ENCODE data around the gene ASTN2. TPM values are rescaled to one million over a fixed set of nuclear protein-coding genes. Genes with fewer than 3 reads are reported as not detected.

ASTN2 gene
- total RNA-seq, 2 experiments from 2014 or later = 3.9 TPM

- no peaks in the 10 kb centered on the region for H3K9me3 Mint-ChIP-seq
- no peak overlapping the region for H3K27ac Mint-ChIP-seq
- H3K27me3 Mint-ChIP-seq = no peaks in the 10 kb centered on the region
- H3K4me3 Mint-ChIP-seq = no peak overlapping the region
- peaks cover 8% of the 10 kb centered on the region for H3K36me3 Mint-ChIP-seq
- DNase-seq = no peak
- no peaks in the 10 kb centered on the region for H3K4me1 Mint-ChIP-seq
Observed at GRCh38 chr9:116404228-116404627, 1010.6 kb downstream of the ASTN2 start.

- no peaks in the 10 kb centered on the region for H3K9me3 Mint-ChIP-seq
- no peaks in the 10 kb centered on the region for H3K4me1 Mint-ChIP-seq
- H3K4me3 Mint-ChIP-seq = no peak overlapping the region
- H3K27ac Mint-ChIP-seq = no peak overlapping the region
- no peak for DNase-seq
- H3K27me3 Mint-ChIP-seq = no peaks in the 10 kb centered on the region
- H3K36me3 Mint-ChIP-seq = peaks cover 5% of the 10 kb centered on the region
Observed at GRCh38 chr9:116403171-116403570, 1011.7 kb downstream of the ASTN2 start.

GRCh38 chr9:116395699-116396037 lies 1019.2 kb downstream of the ASTN2 start:
- Mint-ChIP-seq H3K36me3 (no peaks in the 10 kb centered on the region), H3K27ac (no peak overlapping the region), H3K4me1 (no peaks in the 10 kb centered on the region), H3K9me3 (no peaks in the 10 kb centered on the region), H3K27me3 (no peaks in the 10 kb centered on the region), H3K4me3 (no peak overlapping the region)
- no peak for DNase-seq

GRCh38 chr9:116394894-116395698 lies 1019.8 kb downstream of the ASTN2 start:
- Mint-ChIP-seq H3K36me3 (no peaks in the 10 kb centered on the region), H3K27ac (no peak overlapping the region), H3K4me3 (no peak overlapping the region), H3K9me3 (no peaks in the 10 kb centered on the region), H3K4me1 (no peaks in the 10 kb centered on the region), H3K27me3 (no peaks in the 10 kb centered on the region)
- no peak for DNase-seq

DNA sequence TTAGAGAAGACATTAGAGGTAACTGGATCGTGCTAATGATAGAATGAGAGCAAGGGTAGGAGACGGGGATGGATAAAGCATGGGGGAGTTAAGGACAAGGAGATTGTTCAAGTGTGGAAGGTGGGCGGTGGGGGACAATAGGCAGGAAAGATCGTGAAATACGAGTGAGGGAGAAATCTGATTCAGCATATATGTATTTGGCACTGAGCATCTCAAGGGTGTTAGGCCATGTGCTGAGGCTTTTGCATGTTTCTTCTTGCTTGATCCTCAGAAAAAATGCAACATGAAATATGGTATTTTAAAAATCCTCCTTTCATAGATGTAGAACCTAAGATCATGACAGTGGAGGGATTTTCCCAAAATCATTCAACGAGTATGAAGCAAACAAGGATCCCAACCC lies 1020.8 kb downstream of the ASTN2 start:
- Mint-ChIP-seq H3K36me3 (no peaks in the 10 kb centered on the region), H3K4me1 (no peaks in the 10 kb centered on the region), H3K9me3 (no peaks in the 10 kb centered on the region), H3K27ac (no peak overlapping the region), H3K27me3 (no peaks in the 10 kb centered on the region), H3K4me3 (no peak overlapping the region)
- DNase-seq = no peak

DNA sequence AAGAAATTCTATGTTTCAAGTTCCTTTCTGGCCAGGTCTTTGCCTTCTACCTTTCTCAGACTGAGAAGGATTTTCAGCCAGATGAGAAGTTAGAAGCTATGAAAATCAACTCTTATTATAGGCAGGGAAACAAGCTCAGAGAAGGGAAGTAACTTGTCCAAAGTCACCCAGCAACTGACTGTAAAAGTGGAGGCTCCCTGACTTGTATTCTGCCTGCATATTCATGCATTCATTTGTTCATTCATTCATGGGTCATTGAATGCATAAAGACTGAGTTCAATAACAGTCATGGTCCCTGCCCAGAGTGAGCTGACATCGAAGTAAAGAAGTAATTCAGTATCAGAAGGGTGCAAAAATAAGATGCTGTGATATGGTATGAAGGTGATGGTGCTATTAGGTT lies 1021.7 kb downstream of the ASTN2 start:
- no peak overlapping the region for H3K27ac Mint-ChIP-seq
- H3K4me1 Mint-ChIP-seq = no peaks in the 10 kb centered on the region

GRCh38 chr9:116391306-116391900 lies 1023.5 kb downstream of the ASTN2 start:
- no peaks in the 10 kb centered on the region for H3K9me3 Mint-ChIP-seq
- DNase-seq = no peak
- H3K4me3 Mint-ChIP-seq = no peak overlapping the region
- peaks cover 3% of the 10 kb centered on the region for H3K36me3 Mint-ChIP-seq
- H3K4me1 Mint-ChIP-seq = no peaks in the 10 kb centered on the region
- H3K27ac Mint-ChIP-seq = no peak overlapping the region
- no peaks in the 10 kb centered on the region for H3K27me3 Mint-ChIP-seq

More for the DNA sequence above, 1021.7 kb downstream of the ASTN2 start:
- H3K9me3 Mint-ChIP-seq = no peaks in the 10 kb centered on the region
- no peak overlapping the region for H3K4me3 Mint-ChIP-seq
- DNase-seq = no peak
- no peaks in the 10 kb centered on the region for H3K27me3 Mint-ChIP-seq
- no peaks in the 10 kb centered on the region for H3K36me3 Mint-ChIP-seq

DNA sequence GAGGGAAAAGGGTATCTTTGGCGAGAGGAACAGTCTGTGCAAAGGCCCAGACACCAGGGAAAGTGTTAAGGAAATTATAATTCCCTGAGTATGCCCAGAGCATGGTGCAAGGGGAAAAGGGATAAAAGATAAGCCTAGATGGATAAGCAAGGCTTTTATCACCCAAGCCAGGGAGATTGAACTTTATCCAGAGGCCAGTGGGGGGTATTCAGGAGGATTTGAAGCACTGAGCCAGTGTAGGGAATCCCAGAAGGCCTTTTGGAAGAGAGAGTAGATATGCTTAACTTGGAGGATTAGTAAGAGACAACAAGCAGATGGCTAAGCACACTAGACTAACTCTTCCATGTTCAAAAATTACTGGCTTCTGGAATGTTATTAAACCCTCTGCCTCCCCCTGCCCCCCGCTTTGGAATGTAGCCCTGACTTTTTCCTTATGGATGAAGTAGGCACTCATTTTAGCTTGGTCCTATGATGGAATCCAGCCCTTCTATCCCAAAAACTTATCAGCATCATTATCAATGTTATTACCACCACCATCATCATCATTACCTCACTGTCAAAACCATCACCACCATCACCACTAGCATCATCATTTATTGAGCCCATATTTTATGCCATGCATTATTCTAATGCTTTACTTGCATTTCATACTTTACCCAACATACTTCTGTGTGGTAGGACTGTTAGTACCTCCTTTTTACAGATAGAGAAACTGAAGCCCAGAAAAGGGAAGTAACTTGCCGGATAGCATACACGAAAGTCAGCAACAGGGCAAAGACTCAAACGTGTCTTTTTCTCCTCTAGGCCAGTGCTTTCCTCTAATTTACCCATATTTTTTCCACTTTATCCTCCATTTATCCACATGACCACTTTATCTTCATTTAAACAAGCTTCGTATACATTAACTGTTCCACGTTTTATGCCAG lies 1024.3 kb downstream of the ASTN2 start:
- H3K4me1 Mint-ChIP-seq = no peaks in the 10 kb centered on the region
- H3K27me3 Mint-ChIP-seq = no peaks in the 10 kb centered on the region
- no peak for DNase-seq
- H3K4me3 Mint-ChIP-seq = no peak overlapping the region
- no peak overlapping the region for H3K27ac Mint-ChIP-seq
- no peaks in the 10 kb centered on the region for H3K9me3 Mint-ChIP-seq
- peaks cover 3% of the 10 kb centered on the region for H3K36me3 Mint-ChIP-seq

DNA sequence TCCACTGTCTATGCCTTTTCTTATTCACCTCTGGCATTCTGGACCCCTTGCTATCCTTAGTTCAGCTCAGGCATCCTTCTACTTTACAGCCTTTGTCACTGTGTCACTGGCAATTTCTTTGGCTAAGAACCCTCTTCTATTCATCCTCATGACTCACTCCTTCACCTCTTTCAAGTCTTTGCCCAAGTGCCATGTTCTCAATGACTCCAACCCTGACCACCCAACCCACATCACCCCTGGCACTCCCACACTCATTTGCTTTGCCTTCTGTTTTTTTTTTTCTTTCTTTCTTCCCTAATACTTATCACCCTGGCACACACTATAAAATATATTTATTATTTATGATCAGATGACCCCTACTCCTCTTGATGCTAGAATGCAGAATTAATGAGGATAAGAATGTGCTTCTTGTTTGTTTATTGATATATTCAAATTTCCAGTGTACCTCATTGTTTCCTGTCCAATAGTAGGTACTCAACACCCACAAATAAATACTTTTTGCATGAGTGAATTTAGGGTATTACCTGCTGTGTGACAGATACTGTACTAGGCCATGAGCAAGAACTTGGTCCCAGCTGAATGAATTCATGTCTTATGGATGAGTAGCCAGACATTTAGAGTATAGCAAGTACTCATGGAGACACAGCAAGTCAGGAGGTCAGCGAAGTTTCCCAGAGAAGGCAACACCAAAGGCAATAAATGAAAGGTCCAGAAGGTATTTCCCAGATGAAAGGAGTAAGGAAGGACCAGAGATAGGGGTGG lies 1025.1 kb downstream of the ASTN2 start:
- Mint-ChIP-seq H3K36me3 (peaks cover 3% of the 10 kb centered on the region), H3K27ac (no peak overlapping the region), H3K4me3 (no peak overlapping the region), H3K27me3 (no peaks in the 10 kb centered on the region), H3K4me1 (no peaks in the 10 kb centered on the region), H3K9me3 (no peaks in the 10 kb centered on the region)
- no peak for DNase-seq

- DNase-seq = no peak
- no peaks in the 10 kb centered on the region for H3K27me3 Mint-ChIP-seq
- H3K4me3 Mint-ChIP-seq = no peak overlapping the region
- no peak overlapping the region for H3K27ac Mint-ChIP-seq
- H3K4me1 Mint-ChIP-seq = no peaks in the 10 kb centered on the region
- H3K36me3 Mint-ChIP-seq = peaks cover 3% of the 10 kb centered on the region
- no peaks in the 10 kb centered on the region for H3K9me3 Mint-ChIP-seq
Observed at GRCh38 chr9:116387934-116388698, 1026.7 kb downstream of the ASTN2 start.

GRCh38 chr9:116383936-116384335 lies 1030.9 kb downstream of the ASTN2 start:
- Mint-ChIP-seq H3K27me3 (no peaks in the 10 kb centered on the region), H3K27ac (no peak overlapping the region), H3K36me3 (peaks cover 3% of the 10 kb centered on the region), H3K9me3 (no peaks in the 10 kb centered on the region), H3K4me3 (no peak overlapping the region), H3K4me1 (peaks cover 7% of the 10 kb centered on the region)
- no peak for DNase-seq

DNA sequence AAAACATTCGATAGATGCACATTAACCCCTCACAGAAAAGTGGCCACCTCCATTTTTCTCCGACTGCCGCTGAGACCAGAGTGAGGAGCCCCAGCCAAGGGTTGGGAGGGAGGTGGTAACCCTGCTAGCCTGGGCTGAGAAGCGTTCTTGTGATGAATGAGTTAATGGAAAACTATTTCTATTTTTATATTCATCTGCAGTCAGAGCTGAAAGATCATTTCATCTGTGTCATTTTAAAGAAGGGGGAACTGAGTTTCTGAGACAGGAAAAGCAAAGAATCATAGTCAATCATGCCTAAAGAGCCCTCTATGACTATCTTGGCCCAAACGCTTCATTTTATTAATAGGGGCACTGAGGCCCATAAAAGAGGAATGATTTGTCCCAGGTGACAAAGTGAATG lies 1031.7 kb downstream of the ASTN2 start:
- Mint-ChIP-seq H3K36me3 (peaks cover 3% of the 10 kb centered on the region), H3K27me3 (no peaks in the 10 kb centered on the region), H3K4me1 (peaks cover 7% of the 10 kb centered on the region), H3K9me3 (no peaks in the 10 kb centered on the region), H3K4me3 (no peak overlapping the region), H3K27ac (no peak overlapping the region)
- no peak for DNase-seq

- no peaks in the 10 kb centered on the region for H3K9me3 Mint-ChIP-seq
- H3K36me3 Mint-ChIP-seq = no peaks in the 10 kb centered on the region
- peaks cover 7% of the 10 kb centered on the region for H3K4me1 Mint-ChIP-seq
- no peak overlapping the region for H3K4me3 Mint-ChIP-seq
- H3K27me3 Mint-ChIP-seq = no peaks in the 10 kb centered on the region
- DNase-seq = no peak
- no peak overlapping the region for H3K27ac Mint-ChIP-seq
Observed at GRCh38 chr9:116382053-116382452, 1032.8 kb downstream of the ASTN2 start.

- no peaks in the 10 kb centered on the region for H3K36me3 Mint-ChIP-seq
- no peak overlapping the region for H3K27ac Mint-ChIP-seq
- H3K4me1 Mint-ChIP-seq = peaks cover 7% of the 10 kb centered on the region
- H3K9me3 Mint-ChIP-seq = no peaks in the 10 kb centered on the region
- no peak for DNase-seq
- no peak overlapping the region for H3K4me3 Mint-ChIP-seq
- no peaks in the 10 kb centered on the region for H3K27me3 Mint-ChIP-seq
Observed at GRCh38 chr9:116381350-116381749, 1033.5 kb downstream of the ASTN2 start.
